ENCODE data around the gene TSPYL6. TPM values are rescaled to one million over a fixed set of nuclear protein-coding genes. Genes with fewer than 3 reads are reported as not detected.

Gene TSPYL6
- total and polyA plus RNA-seq, 2 experiments from 2014 or later, result not detected

DNA sequence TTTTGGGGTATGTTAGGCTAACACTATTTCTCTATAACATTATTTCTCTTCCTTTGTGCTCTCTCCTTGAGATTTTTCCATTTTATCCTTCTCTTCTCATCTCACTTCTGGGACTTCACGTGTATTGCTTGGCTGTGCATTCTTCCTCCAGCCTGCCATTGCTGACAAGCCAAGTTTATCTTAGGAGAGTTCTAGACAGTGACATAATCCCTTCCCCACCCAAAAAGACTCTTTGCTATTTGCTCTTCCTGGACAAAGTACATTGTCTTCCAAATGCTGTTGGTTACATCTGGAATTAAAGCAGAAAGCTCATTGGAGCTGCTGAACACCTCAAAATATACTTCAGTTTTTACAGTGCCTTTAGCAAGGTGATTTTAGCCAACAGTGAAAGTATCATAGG lies 8.9 kb downstream of the TSPYL6 start (continued):
- TF ChIP-seq, protein P1, sequence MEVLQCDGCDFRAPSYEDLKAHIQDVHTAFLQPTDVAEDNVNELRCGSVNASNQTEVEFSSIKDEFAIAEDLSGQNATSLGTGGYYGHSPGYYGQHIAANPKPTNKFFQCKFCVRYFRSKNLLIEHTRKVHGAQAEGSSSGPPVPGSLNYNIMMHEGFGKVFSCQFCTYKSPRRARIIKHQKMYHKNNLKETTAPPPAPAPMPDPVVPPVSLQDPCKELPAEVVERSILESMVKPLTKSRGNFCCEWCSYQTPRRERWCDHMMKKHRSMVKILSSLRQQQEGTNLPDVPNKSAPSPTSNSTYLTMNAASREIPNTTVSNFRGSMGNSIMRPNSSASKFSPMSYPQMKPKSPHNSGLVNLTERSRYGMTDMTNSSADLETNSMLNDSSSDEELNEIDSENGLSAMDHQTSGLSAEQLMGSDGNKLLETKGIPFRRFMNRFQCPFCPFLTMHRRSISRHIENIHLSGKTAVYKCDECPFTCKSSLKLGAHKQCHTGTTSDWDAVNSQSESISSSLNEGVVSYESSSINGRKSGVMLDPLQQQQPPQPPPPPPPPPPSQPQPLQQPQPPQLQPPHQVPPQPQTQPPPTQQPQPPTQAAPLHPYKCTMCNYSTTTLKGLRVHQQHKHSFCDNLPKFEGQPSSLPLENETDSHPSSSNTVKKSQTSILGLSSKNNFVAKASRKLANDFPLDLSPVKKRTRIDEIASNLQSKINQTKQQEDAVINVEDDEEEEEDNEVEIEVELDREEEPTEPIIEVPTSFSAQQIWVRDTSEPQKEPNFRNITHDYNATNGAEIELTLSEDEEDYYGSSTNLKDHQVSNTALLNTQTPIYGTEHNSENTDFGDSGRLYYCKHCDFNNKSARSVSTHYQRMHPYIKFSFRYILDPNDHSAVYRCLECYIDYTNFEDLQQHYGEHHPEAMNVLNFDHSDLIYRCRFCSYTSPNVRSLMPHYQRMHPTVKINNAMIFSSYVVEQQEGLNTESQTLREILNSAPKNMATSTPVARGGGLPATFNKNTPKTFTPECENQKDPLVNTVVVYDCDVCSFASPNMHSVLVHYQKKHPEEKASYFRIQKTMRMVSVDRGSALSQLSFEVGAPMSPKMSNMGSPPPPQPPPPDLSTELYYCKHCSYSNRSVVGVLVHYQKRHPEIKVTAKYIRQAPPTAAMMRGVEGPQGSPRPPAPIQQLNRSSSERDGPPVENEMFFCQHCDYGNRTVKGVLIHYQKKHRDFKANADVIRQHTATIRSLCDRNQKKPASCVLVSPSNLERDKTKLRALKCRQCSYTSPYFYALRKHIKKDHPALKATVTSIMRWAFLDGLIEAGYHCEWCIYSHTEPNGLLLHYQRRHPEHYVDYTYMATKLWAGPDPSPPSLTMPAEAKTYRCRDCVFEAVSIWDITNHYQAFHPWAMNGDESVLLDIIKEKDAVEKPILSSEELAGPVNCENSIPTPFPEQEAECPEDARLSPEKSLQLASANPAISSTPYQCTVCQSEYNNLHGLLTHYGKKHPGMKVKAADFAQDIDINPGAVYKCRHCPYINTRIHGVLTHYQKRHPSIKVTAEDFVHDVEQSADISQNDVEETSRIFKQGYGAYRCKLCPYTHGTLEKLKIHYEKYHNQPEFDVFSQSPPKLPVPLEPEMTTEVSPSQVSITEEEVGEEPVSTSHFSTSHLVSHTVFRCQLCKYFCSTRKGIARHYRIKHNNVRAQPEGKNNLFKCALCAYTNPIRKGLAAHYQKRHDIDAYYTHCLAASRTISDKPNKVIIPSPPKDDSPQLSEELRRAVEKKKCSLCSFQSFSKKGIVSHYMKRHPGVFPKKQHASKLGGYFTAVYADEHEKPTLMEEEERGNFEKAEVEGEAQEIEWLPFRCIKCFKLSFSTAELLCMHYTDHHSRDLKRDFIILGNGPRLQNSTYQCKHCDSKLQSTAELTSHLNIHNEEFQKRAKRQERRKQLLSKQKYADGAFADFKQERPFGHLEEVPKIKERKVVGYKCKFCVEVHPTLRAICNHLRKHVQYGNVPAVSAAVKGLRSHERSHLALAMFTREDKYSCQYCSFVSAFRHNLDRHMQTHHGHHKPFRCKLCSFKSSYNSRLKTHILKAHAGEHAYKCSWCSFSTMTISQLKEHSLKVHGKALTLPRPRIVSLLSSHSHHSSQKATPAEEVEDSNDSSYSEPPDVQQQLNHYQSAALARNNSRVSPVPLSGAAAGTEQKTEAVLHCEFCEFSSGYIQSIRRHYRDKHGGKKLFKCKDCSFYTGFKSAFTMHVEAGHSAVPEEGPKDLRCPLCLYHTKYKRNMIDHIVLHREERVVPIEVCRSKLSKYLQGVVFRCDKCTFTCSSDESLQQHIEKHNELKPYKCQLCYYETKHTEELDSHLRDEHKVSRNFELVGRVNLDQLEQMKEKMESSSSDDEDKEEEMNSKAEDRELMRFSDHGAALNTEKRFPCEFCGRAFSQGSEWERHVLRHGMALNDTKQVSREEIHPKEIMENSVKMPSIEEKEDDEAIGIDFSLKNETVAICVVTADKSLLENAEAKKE (CRISPR knock-in tag; IDR thresholded peaks at IDR 0.05), result no peak
- TF ChIP-seq EZH2phosphoT487 (IDR thresholded peaks at IDR 0.05; ENCODE audit: unreplicated experiment) (no peak), ZNF114 (CRISPR knock-in tag; IDR thresholded peaks at IDR 0.05) (no peak), EZH2 (IDR thresholded peaks at IDR 0.05; ENCODE audit: low read depth, unreplicated experiment) (no peak), ZNF331 (CRISPR knock-in tag; IDR thresholded peaks at IDR 0.05; ENCODE audit: low read depth) (no peak), STAT1 (IDR thresholded peaks at IDR 0.05; ENCODE audit: unreplicated experiment) (no peak), POLR2AphosphoS5 (IDR thresholded peaks at IDR 0.05; ENCODE audit: low read depth) (no peak)
- TF ChIP-seq, protein P2, sequence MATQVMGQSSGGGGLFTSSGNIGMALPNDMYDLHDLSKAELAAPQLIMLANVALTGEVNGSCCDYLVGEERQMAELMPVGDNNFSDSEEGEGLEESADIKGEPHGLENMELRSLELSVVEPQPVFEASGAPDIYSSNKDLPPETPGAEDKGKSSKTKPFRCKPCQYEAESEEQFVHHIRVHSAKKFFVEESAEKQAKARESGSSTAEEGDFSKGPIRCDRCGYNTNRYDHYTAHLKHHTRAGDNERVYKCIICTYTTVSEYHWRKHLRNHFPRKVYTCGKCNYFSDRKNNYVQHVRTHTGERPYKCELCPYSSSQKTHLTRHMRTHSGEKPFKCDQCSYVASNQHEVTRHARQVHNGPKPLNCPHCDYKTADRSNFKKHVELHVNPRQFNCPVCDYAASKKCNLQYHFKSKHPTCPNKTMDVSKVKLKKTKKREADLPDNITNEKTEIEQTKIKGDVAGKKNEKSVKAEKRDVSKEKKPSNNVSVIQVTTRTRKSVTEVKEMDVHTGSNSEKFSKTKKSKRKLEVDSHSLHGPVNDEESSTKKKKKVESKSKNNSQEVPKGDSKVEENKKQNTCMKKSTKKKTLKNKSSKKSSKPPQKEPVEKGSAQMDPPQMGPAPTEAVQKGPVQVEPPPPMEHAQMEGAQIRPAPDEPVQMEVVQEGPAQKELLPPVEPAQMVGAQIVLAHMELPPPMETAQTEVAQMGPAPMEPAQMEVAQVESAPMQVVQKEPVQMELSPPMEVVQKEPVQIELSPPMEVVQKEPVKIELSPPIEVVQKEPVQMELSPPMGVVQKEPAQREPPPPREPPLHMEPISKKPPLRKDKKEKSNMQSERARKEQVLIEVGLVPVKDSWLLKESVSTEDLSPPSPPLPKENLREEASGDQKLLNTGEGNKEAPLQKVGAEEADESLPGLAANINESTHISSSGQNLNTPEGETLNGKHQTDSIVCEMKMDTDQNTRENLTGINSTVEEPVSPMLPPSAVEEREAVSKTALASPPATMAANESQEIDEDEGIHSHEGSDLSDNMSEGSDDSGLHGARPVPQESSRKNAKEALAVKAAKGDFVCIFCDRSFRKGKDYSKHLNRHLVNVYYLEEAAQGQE (IDR thresholded peaks at IDR 0.05; ENCODE audit: unreplicated experiment), result no peak
